ENCODE results near the gene METTL27. TPM values are rescaled to one million over a fixed set of nuclear protein-coding genes. Genes with fewer than 3 reads are reported as not detected.
"Not testable (repeated sequence)": the region's sequence is repeated elsewhere in the genome, so short reads cannot be mapped to it uniquely, and the experiment has no call there.

METTL27 gene
- polyA plus RNA-seq, 1 donor = 7.6 TPM

DNA sequence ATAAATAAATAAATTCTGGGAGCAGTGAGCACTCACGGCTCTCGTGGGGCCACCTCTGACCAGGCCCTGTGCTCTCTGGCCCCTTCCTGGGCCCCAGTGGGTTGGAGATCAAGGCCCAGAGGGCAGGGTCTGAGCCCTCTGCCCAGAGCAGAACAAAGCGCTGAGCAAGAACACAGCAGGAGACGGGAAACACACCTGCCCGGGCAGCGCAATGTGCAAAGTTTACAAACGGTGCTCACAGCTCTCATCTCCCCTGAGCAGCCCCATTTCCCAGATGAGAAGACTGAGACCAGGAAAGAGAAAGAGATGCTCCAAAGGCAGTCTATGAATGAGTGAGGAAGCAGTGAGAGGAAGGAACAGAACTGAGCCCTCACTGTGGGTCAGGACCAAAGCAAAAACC, 3.0 kb downstream of the METTL27 start:
- no peaks in the 10 kb centered on the region for H3K27me3 ChIP-seq (ENCODE audit: control insufficient read depth, insufficient read depth, low read length)
- H3K36me3 ChIP-seq (ENCODE audit: control insufficient read depth, insufficient read depth, low read length) = no peaks in the 10 kb centered on the region
- peaks cover 10% of the 10 kb centered on the region for H3K9me3 ChIP-seq (ENCODE audit: control insufficient read depth, low read depth, low read length)
- no peak overlapping the region for H3K4me3 ChIP-seq (ENCODE audit: low read length)
- DNase-seq = no peak
- no CpG with 5 or more reads among the region's 7 CpGs for WGBS (ENCODE audit: insufficient coverage, low lambda C conversion rate)
- no peak overlapping the region for H3K27ac ChIP-seq (ENCODE audit: low read length)
- peaks cover 10% of the 10 kb centered on the region for H3K4me1 ChIP-seq (ENCODE audit: control insufficient read depth, insufficient read depth, low read length)

- WGBS (ENCODE audit: insufficient coverage, low lambda C conversion rate) = no CpG with 5 or more reads among the region's 6 CpGs
- no peak overlapping the region for H3K27ac ChIP-seq (ENCODE audit: low read length)
Observed at GRCh38 chr7:73838642-73839041, 3.7 kb downstream of the METTL27 start.

DNA sequence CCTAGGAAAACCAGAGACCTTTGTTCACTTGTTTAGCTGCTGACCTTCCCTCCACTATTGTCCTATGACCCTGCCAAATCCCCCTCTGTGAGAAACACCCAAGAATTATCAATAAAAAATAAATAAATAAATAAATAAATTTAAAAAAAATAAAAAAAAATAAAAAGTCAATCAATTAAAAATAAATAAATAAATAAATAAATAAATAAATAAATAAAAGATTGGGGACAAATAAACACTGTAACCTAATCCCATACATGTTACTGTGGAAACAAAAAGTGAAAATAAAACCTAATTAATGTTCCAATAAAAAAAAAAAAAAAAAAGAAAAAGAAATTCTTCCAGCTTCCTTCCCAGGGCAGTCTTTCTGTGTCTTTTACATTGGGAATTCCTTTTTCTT, 5.1 kb downstream of the METTL27 start:
- not testable (repeated sequence) for H3K36me3 ChIP-seq (ENCODE audit: control insufficient read depth, insufficient read depth, low read length); DNase-seq; H3K27me3 ChIP-seq (ENCODE audit: control insufficient read depth, insufficient read depth, low read length); H3K27ac ChIP-seq (ENCODE audit: low read length); H3K4me3 ChIP-seq (ENCODE audit: low read length)
- Histone ChIP-seq H3K4me1 (ENCODE audit: control insufficient read depth, insufficient read depth, low read length) (peaks cover 11% of the 10 kb centered on the region), H3K9me3 (ENCODE audit: control insufficient read depth, low read depth, low read length) (peaks cover 13% of the 10 kb centered on the region)

More at GRCh38 chr7:73838642-73839041, 3.7 kb downstream of the METTL27 start:
- Histone ChIP-seq H3K27me3 (ENCODE audit: control insufficient read depth, insufficient read depth, low read length) (no peaks in the 10 kb centered on the region), H3K36me3 (ENCODE audit: control insufficient read depth, insufficient read depth, low read length) (no peaks in the 10 kb centered on the region), H3K4me1 (ENCODE audit: control insufficient read depth, insufficient read depth, low read length) (peaks cover 12% of the 10 kb centered on the region), H3K4me3 (ENCODE audit: low read length) (no peak overlapping the region), H3K9me3 (ENCODE audit: control insufficient read depth, low read depth, low read length) (peaks cover 13% of the 10 kb centered on the region)
- no peak for DNase-seq

GRCh38 chr7:73834626-73835191, 7.6 kb downstream of the METTL27 start:
- Histone ChIP-seq H3K27me3 (ENCODE audit: control insufficient read depth, insufficient read depth, low read length) (no peaks in the 10 kb centered on the region), H3K4me1 (ENCODE audit: control insufficient read depth, insufficient read depth, low read length) (peaks cover 12% of the 10 kb centered on the region), H3K4me3 (ENCODE audit: low read length) (no peak overlapping the region), H3K27ac (ENCODE audit: low read length) (no peak overlapping the region), H3K36me3 (ENCODE audit: control insufficient read depth, insufficient read depth, low read length) (no peaks in the 10 kb centered on the region), H3K9me3 (ENCODE audit: control insufficient read depth, low read depth, low read length) (peaks cover 13% of the 10 kb centered on the region)
- DNase-seq = no peak
- WGBS (ENCODE audit: insufficient coverage, low lambda C conversion rate) = no CpG with 5 or more reads among the region's 11 CpGs

DNA sequence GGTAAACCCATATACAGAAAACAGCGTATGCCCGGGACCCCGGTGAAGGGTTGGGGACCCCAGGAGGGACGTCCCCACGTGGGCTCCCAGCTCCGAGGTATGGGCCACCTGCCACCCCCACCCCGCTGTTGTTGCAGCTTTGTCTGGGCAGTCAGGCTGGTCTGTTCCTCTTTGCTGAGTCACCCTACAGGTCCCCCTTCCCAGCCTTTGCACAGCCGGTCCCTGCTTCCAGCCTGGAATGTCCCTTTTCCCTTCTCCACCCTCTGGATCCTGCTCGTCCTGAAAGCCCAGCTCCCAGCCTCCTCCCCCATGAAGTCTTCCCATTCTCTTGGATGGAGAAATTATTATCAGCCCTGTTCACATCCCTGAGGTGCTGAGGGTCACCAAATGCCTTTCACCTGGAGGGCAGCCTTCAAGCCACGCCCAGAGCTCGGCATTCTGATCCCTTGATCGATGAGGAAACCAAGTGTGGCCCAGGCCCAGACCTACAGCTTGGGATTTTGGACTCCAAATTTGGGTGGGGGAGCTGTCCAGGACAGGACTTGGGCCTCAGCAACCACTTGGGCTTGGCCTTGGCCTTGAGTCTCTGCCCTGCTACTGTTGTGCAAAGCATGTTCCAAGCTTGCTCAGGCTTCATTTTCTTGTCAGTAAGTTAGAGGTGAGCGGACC, 8.9 kb downstream of the METTL27 start:
- peaks cover 13% of the 10 kb centered on the region for H3K9me3 ChIP-seq (ENCODE audit: control insufficient read depth, low read depth, low read length)
- no peaks in the 10 kb centered on the region for H3K36me3 ChIP-seq (ENCODE audit: control insufficient read depth, insufficient read depth, low read length)
- H3K27ac ChIP-seq (ENCODE audit: low read length) = peak overlapping the region; percentile 100
- peak overlapping the region; percentile 95 for H3K4me3 ChIP-seq (ENCODE audit: low read length)
- DNase-seq = peak; percentile 78 to 88
- 80% methylated on average over 1 of the region's 13 CpGs for WGBS (ENCODE audit: insufficient coverage, low lambda C conversion rate)
- peaks cover 25% of the 10 kb centered on the region for H3K4me1 ChIP-seq (ENCODE audit: control insufficient read depth, insufficient read depth, low read length)
- no peaks in the 10 kb centered on the region for H3K27me3 ChIP-seq (ENCODE audit: control insufficient read depth, insufficient read depth, low read length)

- WGBS (ENCODE audit: insufficient coverage, low lambda C conversion rate) = 20% methylated on average over 2 of the region's 13 CpGs
- no peak for DNase-seq
- Histone ChIP-seq H3K27ac (ENCODE audit: low read length) (peak overlapping the region; percentile 100), H3K36me3 (ENCODE audit: control insufficient read depth, insufficient read depth, low read length) (no peaks in the 10 kb centered on the region), H3K4me1 (ENCODE audit: control insufficient read depth, insufficient read depth, low read length) (peaks cover 26% of the 10 kb centered on the region), H3K4me3 (ENCODE audit: low read length) (peak overlapping the region; percentile 95), H3K9me3 (ENCODE audit: control insufficient read depth, low read depth, low read length) (peaks cover 13% of the 10 kb centered on the region), H3K27me3 (ENCODE audit: control insufficient read depth, insufficient read depth, low read length) (no peaks in the 10 kb centered on the region)
Observed at GRCh38 chr7:73832806-73833205, 9.5 kb downstream of the METTL27 start.

DNA sequence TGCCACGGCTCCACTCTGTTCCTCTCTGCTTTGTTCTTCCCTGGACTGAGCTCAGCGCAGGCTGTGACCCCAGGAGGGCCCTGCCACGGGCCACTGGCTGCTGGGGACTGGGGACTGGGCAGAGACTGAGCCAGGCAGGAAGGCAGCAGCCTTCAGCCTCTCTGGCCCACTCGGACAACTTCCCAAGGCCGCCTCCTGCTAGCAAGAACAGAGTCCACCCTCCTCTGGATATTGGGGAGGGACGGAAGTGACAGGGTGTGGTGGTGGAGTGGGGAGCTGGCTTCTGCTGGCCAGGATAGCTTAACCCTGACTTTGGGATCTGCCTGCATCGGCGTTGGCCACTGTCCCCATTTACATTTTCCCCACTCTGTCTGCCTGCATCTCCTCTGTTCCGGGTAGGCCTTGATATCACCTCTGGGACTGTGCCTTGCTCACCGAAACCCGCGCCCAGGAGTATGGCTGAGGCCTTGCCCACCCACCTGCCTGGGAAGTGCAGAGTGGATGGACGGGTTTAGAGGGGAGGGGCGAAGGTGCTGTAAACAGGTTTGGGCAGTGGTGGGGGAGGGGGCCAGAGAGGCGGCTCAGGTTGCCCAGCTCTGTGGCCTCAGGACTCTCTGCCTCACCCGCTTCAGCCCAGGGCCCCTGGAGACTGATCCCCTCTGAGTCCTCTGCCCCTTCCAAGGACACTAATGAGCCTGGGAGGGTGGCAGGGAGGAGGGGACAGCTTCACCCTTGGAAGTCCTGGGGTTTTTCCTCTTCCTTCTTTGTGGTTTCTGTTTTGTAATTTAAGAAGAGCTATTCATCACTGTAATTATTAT, 10.3 kb downstream of the METTL27 start:
- H3K9me3 ChIP-seq (ENCODE audit: control insufficient read depth, low read depth, low read length) = peaks cover 13% of the 10 kb centered on the region
- H3K4me3 ChIP-seq (ENCODE audit: low read length) = peak overlapping the region; percentile 95
- peak overlapping the region; percentile 100 for H3K27ac ChIP-seq (ENCODE audit: low read length)
- no CpG with 5 or more reads among the region's 16 CpGs for WGBS (ENCODE audit: insufficient coverage, low lambda C conversion rate)
- H3K4me1 ChIP-seq (ENCODE audit: control insufficient read depth, insufficient read depth, low read length) = peaks cover 33% of the 10 kb centered on the region
- DNase-seq = peak; percentile 74 to 85
- H3K36me3 ChIP-seq (ENCODE audit: control insufficient read depth, insufficient read depth, low read length) = no peaks in the 10 kb centered on the region
- no peaks in the 10 kb centered on the region for H3K27me3 ChIP-seq (ENCODE audit: control insufficient read depth, insufficient read depth, low read length)

- H3K27ac ChIP-seq (ENCODE audit: low read length) = peak overlapping the region; percentile 100
- no peaks in the 10 kb centered on the region for H3K36me3 ChIP-seq (ENCODE audit: control insufficient read depth, insufficient read depth, low read length)
- peaks cover 38% of the 10 kb centered on the region for H3K4me1 ChIP-seq (ENCODE audit: control insufficient read depth, insufficient read depth, low read length)
- H3K27me3 ChIP-seq (ENCODE audit: control insufficient read depth, insufficient read depth, low read length) = no peaks in the 10 kb centered on the region
- peaks cover 13% of the 10 kb centered on the region for H3K9me3 ChIP-seq (ENCODE audit: control insufficient read depth, low read depth, low read length)
- DNase-seq = no peak
- peak overlapping the region; percentile 95 for H3K4me3 ChIP-seq (ENCODE audit: low read length)
- no CpG with 5 or more reads among the region's 16 CpGs for WGBS (ENCODE audit: insufficient coverage, low lambda C conversion rate)
Observed at GRCh38 chr7:73831584-73831833, 10.8 kb downstream of the METTL27 start.

DNA sequence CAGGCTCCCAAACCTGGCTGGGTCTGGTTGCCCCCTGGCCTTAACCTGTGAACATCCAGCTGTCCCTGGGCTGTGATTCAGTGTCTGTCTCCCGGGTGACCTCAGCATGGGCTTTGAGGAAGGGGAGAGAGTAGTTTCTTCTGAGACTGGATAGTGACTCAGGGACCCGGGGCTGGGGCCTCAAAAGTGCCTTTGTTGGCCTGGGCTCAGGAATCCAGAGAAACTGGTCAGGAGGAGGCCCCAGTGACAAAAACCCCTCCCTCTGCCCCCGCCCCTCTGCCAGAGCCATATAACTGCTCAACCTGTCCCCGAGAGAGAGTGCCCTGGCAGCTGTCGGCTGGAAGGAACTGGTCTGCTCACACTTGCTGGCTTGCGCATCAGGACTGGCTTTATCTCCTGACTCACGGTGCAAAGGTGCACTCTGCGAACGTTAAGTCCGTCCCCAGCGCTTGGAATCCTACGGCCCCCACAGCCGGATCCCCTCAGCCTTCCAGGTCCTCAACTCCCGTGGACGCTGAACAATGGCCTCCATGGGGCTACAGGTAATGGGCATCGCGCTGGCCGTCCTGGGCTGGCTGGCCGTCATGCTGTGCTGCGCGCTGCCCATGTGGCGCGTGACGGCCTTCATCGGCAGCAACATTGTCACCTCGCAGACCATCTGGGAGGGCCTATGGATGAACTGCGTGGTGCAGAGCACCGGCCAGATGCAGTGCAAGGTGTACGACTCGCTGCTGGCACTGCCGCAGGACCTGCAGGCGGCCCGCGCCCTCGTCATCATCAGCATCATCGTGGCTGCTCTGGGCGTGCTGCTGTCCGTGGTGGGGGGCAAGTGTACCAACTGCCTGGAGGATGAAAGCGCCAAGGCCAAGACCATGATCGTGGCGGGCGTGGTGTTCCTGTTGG, 11.4 kb downstream of the METTL27 start, which contains the start of gene CLDN4:
TSS of gene CLDN4 (plus strand) at position 316 of the 903 bp plus-strand sequence. CDS start at position 522, 206 bp downstream.
- Histone ChIP-seq H3K4me1 (ENCODE audit: control insufficient read depth, insufficient read depth, low read length) (peaks cover 44% of the 10 kb centered on the region), H3K4me3 (ENCODE audit: low read length) (peak within 1 kb of the TSS; percentile 95), H3K27ac (ENCODE audit: low read length) (peak within 1 kb of the TSS; percentile 100), H3K27me3 (ENCODE audit: control insufficient read depth, insufficient read depth, low read length) (no peaks in the 10 kb centered on the region), H3K9me3 (ENCODE audit: control insufficient read depth, low read depth, low read length) (peaks cover 13% of the 10 kb centered on the region), H3K36me3 (ENCODE audit: control insufficient read depth, insufficient read depth, low read length) (no peaks in the 10 kb centered on the region)
- peak; percentile 96 to 99 for DNase-seq
- WGBS (ENCODE audit: insufficient coverage, low lambda C conversion rate) = no CpG with 5 or more reads among the region's 42 CpGs
